ENCODE measurements around the gene TMEM42. TPM values are rescaled to one million over a fixed set of nuclear protein-coding genes. Genes with fewer than 3 reads are reported as not detected.

The TMEM42 gene
- total RNA-seq, 2 donors from 2014 or later: 12.1 to 16.9 TPM

DNA sequence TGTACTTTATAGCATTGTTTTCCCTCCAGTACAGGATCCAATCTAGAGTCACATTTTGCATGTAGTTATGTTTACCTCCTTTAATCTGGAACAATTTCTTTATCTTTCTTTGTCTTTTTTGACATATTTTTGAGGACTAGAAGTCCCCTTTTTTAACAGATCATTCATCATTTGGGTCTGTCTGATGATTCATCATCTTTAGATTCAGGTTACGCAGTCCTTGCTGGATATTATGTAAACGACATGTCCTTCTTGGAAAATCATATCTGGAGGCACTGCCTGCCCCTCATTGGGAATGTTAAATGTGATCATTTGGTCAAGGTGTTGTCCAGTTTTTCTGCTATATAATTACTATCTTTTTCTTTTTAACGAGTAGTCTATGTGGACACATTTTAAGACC is 31.0 kb downstream of the TMEM42 start:
- no peaks in the 10 kb centered on the region for H3K27me3 ChIP-seq (ENCODE audit: control insufficient read depth, insufficient read depth, low read length, poor library complexity, severe bottlenecking)
- H3K36me3 ChIP-seq (ENCODE audit: control insufficient read depth, insufficient read depth, low read length): no peaks in the 10 kb centered on the region
- H3K27ac Mint-ChIP-seq: no peak overlapping the region
- no peaks in the 10 kb centered on the region for H3K4me1 Mint-ChIP-seq
- no peak overlapping the region for H3K4me3 ChIP-seq (ENCODE audit: low read length)
- H3K9me3 Mint-ChIP-seq: no peaks in the 10 kb centered on the region
- H3K27me3 Mint-ChIP-seq (ENCODE audit: insufficient read depth): no peaks in the 10 kb centered on the region
- no peaks in the 10 kb centered on the region for H3K4me1 ChIP-seq (ENCODE audit: control insufficient read depth, insufficient read depth, low read length)
- no peak overlapping the region for H3K9ac ChIP-seq (ENCODE audit: extremely low read depth, low read length, poor library complexity, severe bottlenecking)
- H3K4me3 Mint-ChIP-seq: no peak overlapping the region
- no peak overlapping the region for H3K27ac ChIP-seq (ENCODE audit: low read depth, low read length)
- 84 to 91% methylated on average over 3 of the region's 3 CpGs for WGBS, 2 experiments (ENCODE audit: insufficient coverage in 1 of 2, insufficient read length in 1 of 2)
- no peak for DNase-seq
- TF ChIP-seq CTCF (conservative IDR thresholded peaks at IDR 0.05): no peak
- no peaks in the 10 kb centered on the region for H3K9me3 ChIP-seq (ENCODE audit: control insufficient read depth, low read length)
- no peaks in the 10 kb centered on the region for H3K36me3 Mint-ChIP-seq (ENCODE audit: low read depth)

GRCh38 chr3:44893097-44893496 is 31.4 kb downstream of the TMEM42 start:
- H3K9me3 Mint-ChIP-seq: no peaks in the 10 kb centered on the region
- no peak overlapping the region for H3K27ac Mint-ChIP-seq
- H3K4me1 Mint-ChIP-seq: no peaks in the 10 kb centered on the region
- 95% methylated on average over 2 of the region's 2 CpGs; no CpG with 5 or more reads in 1 of the 2 experiments for WGBS, 2 experiments (ENCODE audit: insufficient coverage in 1 of 2, insufficient read length in 1 of 2)
- Histone ChIP-seq H3K27me3 (ENCODE audit: control insufficient read depth, insufficient read depth, low read length, poor library complexity, severe bottlenecking) (no peaks in the 10 kb centered on the region), H3K4me3 (ENCODE audit: low read length) (no peak overlapping the region), H3K27ac (ENCODE audit: low read depth, low read length) (no peak overlapping the region), H3K4me1 (ENCODE audit: control insufficient read depth, insufficient read depth, low read length) (no peaks in the 10 kb centered on the region), H3K9me3 (ENCODE audit: control insufficient read depth, low read length) (no peaks in the 10 kb centered on the region), H3K9ac (ENCODE audit: extremely low read depth, low read length, poor library complexity, severe bottlenecking) (no peak overlapping the region), H3K36me3 (ENCODE audit: control insufficient read depth, insufficient read depth, low read length) (no peaks in the 10 kb centered on the region)
- no peak for DNase-seq
- no peaks in the 10 kb centered on the region for H3K27me3 Mint-ChIP-seq (ENCODE audit: insufficient read depth)
- no peaks in the 10 kb centered on the region for H3K36me3 Mint-ChIP-seq (ENCODE audit: low read depth)
- no peak overlapping the region for H3K4me3 Mint-ChIP-seq
- no peak for TF ChIP-seq CTCF (conservative IDR thresholded peaks at IDR 0.05)

- 40 to 60% methylated on average over 1 to 4 of the region's 5 CpGs for WGBS, 2 experiments (ENCODE audit: insufficient coverage in 1 of 2, insufficient read length in 1 of 2)
- no peaks in the 10 kb centered on the region for H3K27me3 Mint-ChIP-seq (ENCODE audit: insufficient read depth)
- H3K4me3 Mint-ChIP-seq: no peak overlapping the region
- peak; percentile 89 for DNase-seq
- no peaks in the 10 kb centered on the region for H3K27me3 ChIP-seq (ENCODE audit: control insufficient read depth, insufficient read depth, low read length, poor library complexity, severe bottlenecking)
- no peaks in the 10 kb centered on the region for H3K36me3 ChIP-seq (ENCODE audit: control insufficient read depth, insufficient read depth, low read length)
- H3K4me3 ChIP-seq (ENCODE audit: low read length): no peak overlapping the region
- no peaks in the 10 kb centered on the region for H3K4me1 ChIP-seq (ENCODE audit: control insufficient read depth, insufficient read depth, low read length)
- H3K9me3 Mint-ChIP-seq: no peaks in the 10 kb centered on the region
- H3K9ac ChIP-seq (ENCODE audit: extremely low read depth, low read length, poor library complexity, severe bottlenecking): no peak overlapping the region
- H3K27ac ChIP-seq (ENCODE audit: low read depth, low read length): no peak overlapping the region
- no peaks in the 10 kb centered on the region for H3K36me3 Mint-ChIP-seq (ENCODE audit: low read depth)
- H3K4me1 Mint-ChIP-seq: no peaks in the 10 kb centered on the region
- no peak for TF ChIP-seq CTCF (conservative IDR thresholded peaks at IDR 0.05)
- H3K9me3 ChIP-seq (ENCODE audit: control insufficient read depth, low read length): no peaks in the 10 kb centered on the region
- peak overlapping the region; percentile 39 for H3K27ac Mint-ChIP-seq
These were observed 32.8 kb downstream of the TMEM42 start for GRCh38 chr3:44894485-44894884.
